Adrenal gland (tissue), 12 donors: Measurements from ENCODE around the gene SORBS1. TPM values are rescaled to one million over a fixed set of nuclear protein-coding genes. Genes with fewer than 3 reads are reported as not detected.

ENCODE experiments used
- DNase-seq, 7 donors: peaks; one replicate each; pipeline ENCODE4 v3.0.0-alpha.2; 2019 to 2020
- H3K27ac ChIP-seq, 5 donors: fragments of 200-600 bp; sonication (generic) in 4 of 5; 1 replicate in 3 of 5; 2 replicates in 2 of 5; pipeline versions ENCODE4 v1.5.1 to v1.8.0; 2016 to 2020; ENCODE audit warnings: mild to moderate bottlenecking in 1 of 5
- H3K27me3 ChIP-seq: fragments of 200-600 bp; 2 replicates; pipeline ENCODE4 v1.8.0; 2021
- H3K36me3 ChIP-seq, 2 donors: fragments of 200-600 bp; replicated peaks in 1 of 2; 1 replicate in 1 of 2; 2 replicates in 1 of 2; pipeline versions ENCODE4 v1.5.1 to v1.8.0; 2018 to 2022
- H3K4me1 ChIP-seq, 2 donors: fragments of 200-600 bp; replicated peaks in 1 of 2; 1 replicate in 1 of 2; 2 replicates in 1 of 2; pipeline versions ENCODE4 v1.5.1 to v1.8.0; 2018 to 2021
- H3K4me3 ChIP-seq, 4 donors: fragments of 200-600 bp; sonication (generic) in 3 of 4; one replicate each; pipeline ENCODE4 v1.5.1; 2016 to 2018
- H3K9me3 ChIP-seq, 3 donors: fragments of 200-600 bp; sonication (generic) in 1 of 3; replicated peaks in 1 of 3; 1 replicate in 2 of 3; 2 replicates in 1 of 3; pipeline versions ENCODE4 v1.5.1 to v1.8.0; 2016 to 2021
- CTCF ChIP-seq, 6 experiments: fragments of 450-650 bp in 4 of 6; fragments of 200-600 bp in 2 of 6; sonication (generic) in 1 of 6; IDR thresholded peaks; 1 replicate in 5 of 6; 2 replicates in 1 of 6; pipeline versions ENCODE4 v1.5.1 to v1.8.0; 2016 to 2021; ENCODE audit warnings: antibody characterized with exemption in 6 of 6, mild to moderate bottlenecking in 2 of 6, moderate library complexity in 1 of 6
- POLR2A ChIP-seq, 2 donors: fragments of 450-650 bp; IDR thresholded peaks; one replicate each; pipeline ENCODE4 v1.6.1; 2017; ENCODE audit warnings: antibody characterized with exemption in 2 of 2, mild to moderate bottlenecking in 2 of 2, moderate library complexity in 1 of 2
- WGBS, 4 donors: extraction: QIAGEN DNeasy Blood & Tissue Kit in 2 of 4; methylation state at CpG; one replicate each; pipeline versions ENCODE4 v1.1.5 to v1.1.7; 2013 to 2017; 5-methylcytosine and 5-hydroxymethylcytosine counted together
- intact Hi-C, 2 donors: fragments of 100-400 bp; cut with DNase I; formaldehyde crosslinking; loops; one replicate each; pipeline versions ENCODE4 v1.14.1 to v1.15.0; 2022 to 2023
- polyA plus RNA-seq, 3 donors: library from polyadenylated mRNA; stranded (reverse); fragments of 200-250 nt in 2 of 3; fragments of 350-450 nt in 1 of 3; fragmentation: Illumina TruSeq in 1 of 3; extraction: RNeasy Lipid Tissue Mini Kit (QIAGEN cat#74804) in 1 of 3; gene quantifications; one replicate each; pipeline ENCODE4 v1.2.3, GENCODE V29; 2013 to 2014
- total RNA-seq, 9 donors: library from RNA; depleted of rRNA in 4 of 9; stranded (reverse); fragments of >200 nt in 4 of 9; fragments of 120-200 nt in 1 of 9; fragmentation: NEBNext Ultra II Directional in 1 of 9; extraction: Animal tissue kit (Norgen Biotek cat#: 25700) in 1 of 9; gene quantifications; one replicate each; pipeline versions ENCODE4 v1.1.0 to v1.2.4, GENCODE V29; 2013 to 2023
- donor health status: healthy with polysubstance abuse.
- donor health status: Bipolar disorder and iron deficiency.
- donor health status: DM: yes; HTN: yes; CAD: no.
- donor health status: DM: no; HTN: no; CAD: no.
- donor health status: DM: no; HTN: no; CAD: no.
- donor health status: DM: yes; HTN: yes; CAD: no.

Gene SORBS1
- total and polyA plus RNA-seq, 12 donors, result 9.5 to 43.4 (median 19.0) TPM

GRCh38 chr10:95597788-95598187 lies 36.6 kb upstream of the SORBS1 start:
- intact Hi-C loops, result no loop called here

GRCh38 chr10:95588025-95588424 lies 26.9 kb upstream of the SORBS1 start:
- H3K9me3 ChIP-seq, result no peaks in the 10 kb centered on the region
- no peaks in the 10 kb centered on the region for H3K4me1 ChIP-seq
- intact Hi-C loops, result no loop called here
- no peaks in the 10 kb centered on the region for H3K36me3 ChIP-seq
- H3K4me3 ChIP-seq, result no peak overlapping the region
- TF ChIP-seq POLR2A (IDR thresholded peaks at IDR 0.05) (no peak), CTCF (IDR thresholded peaks at IDR 0.05) (no peak)
- no peak for DNase-seq
- H3K27ac ChIP-seq, result no peak overlapping the region
- WGBS, 4 donors, result 50 to 81% (median 68%) methylated on average over 1 of the region's 1 CpG
- H3K27me3 ChIP-seq, result no peaks in the 10 kb centered on the region

More at GRCh38 chr10:95597788-95598187, 36.6 kb upstream of the SORBS1 start:
- H3K27me3 ChIP-seq, result no peaks in the 10 kb centered on the region
- no peak overlapping the region for H3K27ac ChIP-seq
- H3K4me1 ChIP-seq, result no peaks in the 10 kb centered on the region
- H3K4me3 ChIP-seq, result no peak overlapping the region
- no peaks in the 10 kb centered on the region for H3K9me3 ChIP-seq
- no peak for TF ChIP-seq CTCF (IDR thresholded peaks at IDR 0.05)
- TF ChIP-seq POLR2A (IDR thresholded peaks at IDR 0.05), result no peak
- 89 to 95% (median 93%) methylated on average over 1 of the region's 1 CpG for WGBS, 4 donors
- H3K36me3 ChIP-seq, result no peaks in the 10 kb centered on the region
- no peak for DNase-seq

- no peak overlapping the region for H3K27ac ChIP-seq
- DNase-seq, result no peak
- H3K27me3 ChIP-seq, result no peaks in the 10 kb centered on the region
- intact Hi-C loops, result no loop called here
- TF ChIP-seq CTCF (IDR thresholded peaks at IDR 0.05), result no peak
- TF ChIP-seq POLR2A (IDR thresholded peaks at IDR 0.05), result no peak
- 84 to 87% (median 86%) methylated on average over 2 of the region's 2 CpGs for WGBS, 4 donors
- no peaks in the 10 kb centered on the region for H3K4me1 ChIP-seq
- no peak overlapping the region for H3K4me3 ChIP-seq
- no peaks in the 10 kb centered on the region for H3K36me3 ChIP-seq
- H3K9me3 ChIP-seq, result no peaks in the 10 kb centered on the region
Observed at GRCh38 chr10:95579835-95580535, 18.8 kb upstream of the SORBS1 start.

GRCh38 chr10:95579292-95579691 lies 18.1 kb upstream of the SORBS1 start:
- WGBS, 4 donors, result 83 to 100% (median 88%) methylated on average over 1 of the region's 1 CpG
- TF ChIP-seq CTCF (IDR thresholded peaks at IDR 0.05) (no peak), POLR2A (IDR thresholded peaks at IDR 0.05) (no peak)
- intact Hi-C loops, result no loop called here
- no peaks in the 10 kb centered on the region for H3K4me1 ChIP-seq
- no peak overlapping the region for H3K27ac ChIP-seq
- H3K9me3 ChIP-seq, result no peaks in the 10 kb centered on the region
- H3K36me3 ChIP-seq, result no peaks in the 10 kb centered on the region
- no peaks in the 10 kb centered on the region for H3K27me3 ChIP-seq
- no peak for DNase-seq
- H3K4me3 ChIP-seq, result no peak overlapping the region
